Endothelial cell of umbilical vein (primary cell): ENCODE measurements around the gene IL22RA2.

Source experiments
- EZH2 ChIP-seq: IDR thresholded peaks from 2 replicates; pipeline ENCODE4 v1.6.1; 2012; ENCODE audit warnings: borderline replicate concordance, low read depth, mild to moderate bottlenecking, moderate library complexity, low read length, inconsistent platforms; ENCODE audit not compliant: severe bottlenecking
- FOS ChIP-seq: IDR thresholded peaks from 2 replicates; pipeline ENCODE4 v1.6.1; 2011; ENCODE audit warnings: mild to moderate bottlenecking, low read length, moderate library complexity, borderline replicate concordance; ENCODE audit not compliant: insufficient read depth
- GATA2 ChIP-seq: IDR thresholded peaks from 2 replicates; pipeline ENCODE4 v1.7.0; 2011; ENCODE audit warnings: low read depth, mild to moderate bottlenecking, moderate library complexity, mixed read lengths, low read length; ENCODE audit not compliant: insufficient read length, insufficient read depth
- JUN ChIP-seq: IDR thresholded peaks from 2 replicates; pipeline ENCODE4 v1.6.1; 2011; ENCODE audit warnings: borderline replicate concordance, low read depth; ENCODE audit not compliant: insufficient read length, insufficient read depth
- MYC ChIP-seq: IDR thresholded peaks from one replicate; pipeline ENCODE4 v1.6.1; 2011; ENCODE audit warnings: mild to moderate bottlenecking, low read depth, low read length
- POLR2A ChIP-seq: IDR thresholded peaks from 2 replicates; pipeline ENCODE4 v1.6.1; 2012; ENCODE audit warnings: low read depth, mild to moderate bottlenecking, control low read depth, low read length
- POLR2AphosphoS5 ChIP-seq: IDR thresholded peaks from 2 replicates; pipeline ENCODE4 v1.6.1; 2012; ENCODE audit warnings: low read depth, mild to moderate bottlenecking, control low read depth, low read length, moderate library complexity; ENCODE audit not compliant: insufficient read depth
- TF ChIP-seq, protein P1 (sequence below), 2 donors: IDR thresholded peaks; 1 replicate in 1 of 2; 2 replicates in 1 of 2; pipeline ENCODE4 v1.5.1; 2011; ENCODE audit warnings: low read length in 2 of 2, mild to moderate bottlenecking in 2 of 2, moderate library complexity in 2 of 2, control low read depth in 1 of 2, inconsistent platforms in 1 of 2, low read depth in 1 of 2; ENCODE audit not compliant: insufficient read depth in 1 of 2; ENCODE audit errors: extremely low read depth in 1 of 2
- TF ChIP-seq, protein P2 (sequence below): IDR thresholded peaks from 2 replicates; pipeline ENCODE4 v1.6.1; 2011; ENCODE audit not compliant: insufficient read depth, insufficient read length

DNA sequence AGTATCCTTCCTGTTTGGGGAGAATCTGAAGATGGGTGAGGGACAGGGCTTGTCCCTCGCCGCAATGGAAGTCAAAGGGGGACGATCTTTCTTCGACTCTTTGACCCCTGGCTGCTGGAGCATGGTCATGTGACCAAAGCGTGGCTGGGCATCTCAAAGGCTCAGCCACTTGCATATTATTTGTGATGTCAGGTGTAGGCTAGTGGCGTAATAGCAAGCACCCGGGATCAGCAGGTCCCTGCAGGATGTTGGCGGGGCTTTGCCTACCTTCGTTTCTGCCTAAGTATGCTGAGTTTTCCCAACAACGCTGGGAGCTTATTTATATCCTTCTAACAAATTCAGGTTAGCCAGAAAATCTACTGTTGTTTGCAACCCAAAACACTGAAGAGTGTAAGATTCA is 78.4 kb downstream of the IL22RA2 start:
- TF ChIP-seq EZH2 = no peak
- no peak for TF ChIP-seq FOS
- TF ChIP-seq, protein P1, sequence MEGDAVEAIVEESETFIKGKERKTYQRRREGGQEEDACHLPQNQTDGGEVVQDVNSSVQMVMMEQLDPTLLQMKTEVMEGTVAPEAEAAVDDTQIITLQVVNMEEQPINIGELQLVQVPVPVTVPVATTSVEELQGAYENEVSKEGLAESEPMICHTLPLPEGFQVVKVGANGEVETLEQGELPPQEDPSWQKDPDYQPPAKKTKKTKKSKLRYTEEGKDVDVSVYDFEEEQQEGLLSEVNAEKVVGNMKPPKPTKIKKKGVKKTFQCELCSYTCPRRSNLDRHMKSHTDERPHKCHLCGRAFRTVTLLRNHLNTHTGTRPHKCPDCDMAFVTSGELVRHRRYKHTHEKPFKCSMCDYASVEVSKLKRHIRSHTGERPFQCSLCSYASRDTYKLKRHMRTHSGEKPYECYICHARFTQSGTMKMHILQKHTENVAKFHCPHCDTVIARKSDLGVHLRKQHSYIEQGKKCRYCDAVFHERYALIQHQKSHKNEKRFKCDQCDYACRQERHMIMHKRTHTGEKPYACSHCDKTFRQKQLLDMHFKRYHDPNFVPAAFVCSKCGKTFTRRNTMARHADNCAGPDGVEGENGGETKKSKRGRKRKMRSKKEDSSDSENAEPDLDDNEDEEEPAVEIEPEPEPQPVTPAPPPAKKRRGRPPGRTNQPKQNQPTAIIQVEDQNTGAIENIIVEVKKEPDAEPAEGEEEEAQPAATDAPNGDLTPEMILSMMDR (IDR thresholded peaks at IDR 0.05; ENCODE audit: extremely low read depth in 1 of 2, insufficient read depth in 1 of 2, low read depth in 1 of 2, low read length in 2 of 2) = no peak
- TF ChIP-seq POLR2AphosphoS5 = no peak
- no peak for TF ChIP-seq POLR2A
- no peak for TF ChIP-seq MYC
- TF ChIP-seq, protein P2, sequence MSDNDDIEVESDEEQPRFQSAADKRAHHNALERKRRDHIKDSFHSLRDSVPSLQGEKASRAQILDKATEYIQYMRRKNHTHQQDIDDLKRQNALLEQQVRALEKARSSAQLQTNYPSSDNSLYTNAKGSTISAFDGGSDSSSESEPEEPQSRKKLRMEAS = no peak
- no peak for TF ChIP-seq JUN
- TF ChIP-seq GATA2 = no peak
